ENCODE data around the gene LY6G6F. TPM values are rescaled to one million over a fixed set of nuclear protein-coding genes. Genes with fewer than 3 reads are reported as not detected.

LY6G6F gene
- total RNA-seq, 4 donors from 2014 or later, result not detected

DNA sequence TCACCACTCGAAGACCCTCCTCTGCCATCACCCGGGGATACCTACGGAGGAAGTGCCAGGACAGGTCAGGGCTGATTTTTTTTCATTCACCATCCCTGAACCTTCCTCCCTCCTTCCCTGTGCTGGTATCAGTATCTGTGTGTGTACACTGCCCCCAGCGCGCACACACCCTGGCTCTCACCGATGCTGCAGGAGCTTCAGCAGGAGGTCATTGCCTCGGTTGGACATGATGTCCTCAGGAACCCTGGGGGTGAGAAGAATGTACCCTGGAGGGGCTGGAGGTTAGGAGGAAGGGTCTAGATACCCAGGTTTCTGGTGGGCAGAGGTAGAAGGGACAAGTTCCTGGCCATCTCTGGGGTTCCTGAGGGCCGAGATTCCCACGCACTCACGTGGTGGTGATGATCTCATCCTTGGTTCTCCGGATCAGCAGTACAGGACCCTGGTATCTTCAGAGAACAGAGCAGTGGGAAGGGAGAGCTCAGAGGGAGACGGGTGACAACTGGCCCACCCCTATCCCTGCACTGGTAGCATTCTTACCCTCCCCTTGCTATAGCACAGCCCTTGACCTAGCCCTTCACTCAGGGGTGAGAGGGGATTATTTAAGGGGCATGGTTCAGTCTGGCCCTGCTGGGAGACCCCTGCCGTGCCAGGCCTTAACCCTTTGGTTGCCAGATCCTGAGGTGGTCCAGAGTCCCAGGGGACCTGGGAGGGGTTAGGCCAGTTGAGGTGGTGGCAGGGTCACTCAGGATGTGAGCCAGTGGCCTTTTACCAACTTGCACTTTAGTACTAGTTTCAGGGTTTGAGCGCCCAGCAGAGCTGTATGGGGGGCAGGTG lies 18.6 kb upstream of the LY6G6F start:
- intact Hi-C loops (cut with DNase I; ENCODE audit: low total_unique reads) (loop anchor here (10.0 kb wide), 1 partner anchor 147 kb away; no protein-coding TSS in a partner anchor), in situ Hi-C loops (cut with MboI; ENCODE audit: low pct_ligation_motif_present in 1 of 4, low pct_unique_long_range_greater_than_20kb in 1 of 4, low sequenced_read_pairs in 3 of 4) (loop anchor here in 2 of 4 donors (5.0 to 10.0 kb wide), 2 partner anchors 77 to 79 kb away; partner anchors contain the start of gene SAPCD1 (in 1 of the 2))
- Histone ChIP-seq H3K27ac (no peak overlapping the region), H3K4me1 (peaks cover 0 to 4% (median 0%) of the 10 kb centered on the region in 4 donors), H3K36me3 (peaks cover 0 to 39% (median 18%) of the 10 kb centered on the region in 4 donors), H3K9me3 (no peaks in the 10 kb centered on the region), H3K27me3 (no peaks in the 10 kb centered on the region), H3K4me3 (no peak overlapping the region)
- 79 to 88% methylated on average over 2 to 14 of the region's 14 CpGs for WGBS, 2 donors (ENCODE audit: low coverage in 1 of 2)
- no peak for DNase-seq
- TF ChIP-seq POLR2A (IDR thresholded peaks at IDR 0.05) (no peak), EP300 (IDR thresholded peaks at IDR 0.05; ENCODE audit: low read depth) (no peak), POLR2AphosphoS5 (IDR thresholded peaks at IDR 0.05) (no peak)
- TF ChIP-seq, protein P1, sequence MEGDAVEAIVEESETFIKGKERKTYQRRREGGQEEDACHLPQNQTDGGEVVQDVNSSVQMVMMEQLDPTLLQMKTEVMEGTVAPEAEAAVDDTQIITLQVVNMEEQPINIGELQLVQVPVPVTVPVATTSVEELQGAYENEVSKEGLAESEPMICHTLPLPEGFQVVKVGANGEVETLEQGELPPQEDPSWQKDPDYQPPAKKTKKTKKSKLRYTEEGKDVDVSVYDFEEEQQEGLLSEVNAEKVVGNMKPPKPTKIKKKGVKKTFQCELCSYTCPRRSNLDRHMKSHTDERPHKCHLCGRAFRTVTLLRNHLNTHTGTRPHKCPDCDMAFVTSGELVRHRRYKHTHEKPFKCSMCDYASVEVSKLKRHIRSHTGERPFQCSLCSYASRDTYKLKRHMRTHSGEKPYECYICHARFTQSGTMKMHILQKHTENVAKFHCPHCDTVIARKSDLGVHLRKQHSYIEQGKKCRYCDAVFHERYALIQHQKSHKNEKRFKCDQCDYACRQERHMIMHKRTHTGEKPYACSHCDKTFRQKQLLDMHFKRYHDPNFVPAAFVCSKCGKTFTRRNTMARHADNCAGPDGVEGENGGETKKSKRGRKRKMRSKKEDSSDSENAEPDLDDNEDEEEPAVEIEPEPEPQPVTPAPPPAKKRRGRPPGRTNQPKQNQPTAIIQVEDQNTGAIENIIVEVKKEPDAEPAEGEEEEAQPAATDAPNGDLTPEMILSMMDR (IDR thresholded peaks at IDR 0.05), result no peak

DNA sequence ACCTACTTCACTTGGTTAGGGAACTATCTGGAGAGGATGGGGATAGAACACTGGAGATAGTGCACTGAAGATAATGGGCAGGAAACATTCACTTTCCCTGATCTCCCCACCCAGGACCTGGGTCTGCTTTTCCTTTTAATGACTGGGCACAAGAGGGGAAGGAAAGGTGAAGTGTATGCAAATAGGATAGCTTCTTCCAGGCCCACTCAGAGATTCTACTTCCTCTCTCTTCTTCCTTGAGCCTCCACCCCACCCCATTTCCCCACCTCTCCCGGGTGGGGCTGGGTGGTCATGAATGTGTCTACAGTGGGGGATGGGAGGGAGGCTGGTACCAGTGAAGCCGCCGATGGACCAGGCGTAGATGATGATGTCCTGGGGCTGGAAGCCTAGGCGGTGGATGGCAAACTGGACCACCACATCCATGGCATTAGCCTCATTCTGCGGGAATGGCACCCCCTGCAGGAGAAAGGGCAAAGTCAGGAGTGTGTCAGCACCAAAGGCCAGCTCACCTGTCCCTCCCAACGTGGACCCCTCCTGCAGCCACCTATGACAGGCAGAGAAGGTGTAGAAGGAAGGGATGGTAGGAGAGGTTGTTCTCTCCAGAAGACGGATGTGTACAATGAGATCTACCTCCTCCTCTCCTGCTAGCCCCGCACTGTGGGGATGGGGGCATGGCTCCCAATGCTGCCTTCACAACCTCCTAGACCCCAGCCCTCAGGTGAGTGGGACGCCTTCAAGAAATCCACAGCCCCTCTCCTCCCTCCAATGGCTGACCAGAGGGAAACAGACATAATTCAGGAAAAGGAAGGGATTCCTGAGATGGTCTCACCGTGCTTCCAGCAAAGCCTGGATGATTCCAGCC lies 17.2 kb upstream of the LY6G6F start:
- Histone ChIP-seq H3K9me3 (no peaks in the 10 kb centered on the region), H3K4me3 (no peak overlapping the region), H3K36me3 (peaks cover 0 to 39% (median 21%) of the 10 kb centered on the region in 4 donors), H3K27ac (peak overlapping the region in 3 of 4 donors; percentile 8 to 48 (median 43)), H3K4me1 (no peaks in the 10 kb centered on the region), H3K27me3 (no peaks in the 10 kb centered on the region)
- TF ChIP-seq EP300 (IDR thresholded peaks at IDR 0.05; ENCODE audit: low read depth), result no peak
- TF ChIP-seq, protein P1 (IDR thresholded peaks at IDR 0.05), result peak in 4 of 5 experiments; percentile 11 to 32 (median 22)
- WGBS, 2 donors (ENCODE audit: low coverage in 1 of 2), result 81% methylated on average over 11 of the region's 11 CpGs; no CpG with 5 or more reads in 1 of the 2 donors
- in situ Hi-C loops (cut with MboI; ENCODE audit: low pct_ligation_motif_present in 1 of 4, low pct_unique_long_range_greater_than_20kb in 1 of 4, low sequenced_read_pairs in 3 of 4), result loop anchor here in 2 of 4 donors (5.0 to 10.0 kb wide), 2 partner anchors 75 to 78 kb away; partner anchors contain the start of gene SAPCD1 (in 1 of the 2)
- intact Hi-C loops (cut with DNase I; ENCODE audit: low total_unique reads), result loop anchor here (10.0 kb wide), 1 partner anchor 145 kb away; no protein-coding TSS in a partner anchor
- no peak for DNase-seq

DNA sequence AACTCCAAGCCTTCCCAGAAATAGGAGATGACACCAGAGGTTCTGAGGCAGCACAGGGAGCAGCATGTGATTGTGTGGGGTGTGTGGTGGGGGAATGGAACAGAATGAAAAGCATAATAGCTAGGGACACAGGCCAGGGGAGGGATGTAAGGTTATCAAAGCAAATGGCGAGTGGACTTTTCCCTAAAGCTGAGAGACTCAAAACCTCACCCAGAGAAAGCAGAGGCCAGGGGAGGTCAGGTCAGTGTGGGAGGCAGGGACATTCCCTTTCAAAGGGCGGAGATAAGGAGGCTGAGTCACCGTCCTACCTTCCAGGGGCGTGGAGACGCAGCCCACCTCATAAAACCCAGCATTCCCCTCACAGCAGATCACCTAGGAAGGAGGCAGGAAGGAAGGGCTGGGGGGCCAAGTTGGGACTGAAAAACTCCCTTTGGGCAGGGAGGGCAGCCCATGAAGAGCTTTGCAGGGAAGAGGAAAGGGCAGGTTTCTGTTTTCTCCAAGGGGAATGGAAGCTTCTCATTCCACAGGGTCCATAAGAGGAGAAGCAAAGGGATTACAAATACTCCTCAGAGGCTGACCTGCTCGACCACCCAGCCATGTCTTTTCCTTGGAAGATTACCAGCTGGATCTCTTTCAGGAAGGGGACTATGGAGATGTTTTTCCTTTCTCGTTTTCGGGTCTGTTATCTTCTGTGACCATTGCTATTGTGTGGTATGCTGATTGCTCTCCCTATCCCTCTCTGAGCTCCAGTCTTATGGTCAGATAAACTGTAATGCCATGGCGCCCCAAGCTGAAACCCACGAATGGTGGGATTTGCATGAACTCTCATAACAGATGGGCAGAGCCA lies 16.2 kb upstream of the LY6G6F start:
- Histone ChIP-seq H3K4me3 (no peak overlapping the region), H3K4me1 (no peaks in the 10 kb centered on the region), H3K27me3 (no peaks in the 10 kb centered on the region), H3K27ac (peak overlapping the region in 3 of 4 donors; percentile 43 to 53 (median 48)), H3K9me3 (no peaks in the 10 kb centered on the region), H3K36me3 (peaks cover 0 to 47% (median 23%) of the 10 kb centered on the region in 4 donors)
- TF ChIP-seq, protein P1 (IDR thresholded peaks at IDR 0.05), result no peak
- TF ChIP-seq EP300 (IDR thresholded peaks at IDR 0.05; ENCODE audit: low read depth) (no peak), POLR2AphosphoS5 (IDR thresholded peaks at IDR 0.05) (no peak), POLR2A (IDR thresholded peaks at IDR 0.05) (no peak)
- in situ Hi-C loops (cut with MboI; ENCODE audit: low pct_ligation_motif_present in 1 of 4, low pct_unique_long_range_greater_than_20kb in 1 of 4, low sequenced_read_pairs in 3 of 4), result no loop called here
- peak; percentile 44 for DNase-seq
- intact Hi-C loops (cut with DNase I; ENCODE audit: low total_unique reads), result no loop called here
- WGBS, 2 donors (ENCODE audit: low coverage in 1 of 2), result 54 to 63% methylated on average over 3 to 10 of the region's 10 CpGs

Measured in transverse colon (tissue), 4 donors.